Suppressor macrophage treated with lipopolysaccharide for 4 hours (primary cell): ENCODE data around the gene FTO.

Experiments used
- DNase-seq: peaks from one replicate; pipeline ENCODE4 v3.0.0-alpha.2; 2020

FTO gene

DNA sequence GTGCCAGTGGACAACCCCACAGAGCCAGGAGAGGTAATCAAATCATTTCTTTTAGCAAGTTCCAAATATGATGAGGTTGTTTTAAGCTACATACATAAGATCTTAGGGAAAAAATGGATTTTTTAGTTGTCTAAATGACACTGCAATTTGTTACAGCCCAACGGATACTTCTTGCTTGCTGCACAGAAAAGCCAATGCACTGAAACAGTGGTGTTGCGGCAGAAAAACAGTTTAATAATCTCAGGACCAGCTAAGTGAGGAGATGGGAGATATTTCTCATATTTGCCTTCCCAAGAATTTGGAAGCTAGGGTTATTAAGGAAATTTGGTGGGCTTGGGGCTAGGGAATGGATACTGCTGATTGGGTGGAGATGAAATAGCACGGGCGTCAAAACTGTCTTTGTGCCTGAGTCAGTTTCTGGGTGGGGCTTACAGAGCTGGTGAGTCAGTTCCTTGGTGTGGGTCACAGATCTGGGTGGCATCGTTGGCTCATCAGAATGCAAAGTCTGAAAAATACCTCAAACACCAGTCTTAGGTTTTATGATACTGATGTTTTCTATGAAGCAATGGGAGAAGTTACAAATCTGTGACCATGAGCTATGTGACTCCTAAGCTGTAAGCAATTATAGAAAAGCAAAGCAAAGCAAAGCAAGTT, 327.3 kb downstream of the FTO start:
- no peak for DNase-seq

DNA sequence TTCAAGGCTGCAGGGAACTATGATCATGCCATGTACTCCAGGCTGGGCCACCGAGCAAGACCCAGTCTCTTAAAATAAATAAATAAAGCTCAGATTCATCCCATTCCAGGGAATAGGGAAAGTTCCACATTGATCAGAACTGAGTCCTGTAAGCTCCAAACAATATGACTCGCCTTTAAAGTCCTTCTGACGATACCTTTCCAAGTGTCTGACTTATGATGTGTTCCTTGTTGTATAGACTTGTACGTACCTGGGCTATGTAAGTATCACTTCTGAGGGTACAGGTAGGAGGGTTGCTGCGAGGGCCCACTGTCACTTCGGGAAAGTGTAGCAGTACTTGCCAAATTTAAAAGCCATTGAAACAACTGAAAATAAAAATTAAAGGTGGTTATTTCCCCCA, 329.8 kb downstream of the FTO start:
- no peak for DNase-seq

DNA sequence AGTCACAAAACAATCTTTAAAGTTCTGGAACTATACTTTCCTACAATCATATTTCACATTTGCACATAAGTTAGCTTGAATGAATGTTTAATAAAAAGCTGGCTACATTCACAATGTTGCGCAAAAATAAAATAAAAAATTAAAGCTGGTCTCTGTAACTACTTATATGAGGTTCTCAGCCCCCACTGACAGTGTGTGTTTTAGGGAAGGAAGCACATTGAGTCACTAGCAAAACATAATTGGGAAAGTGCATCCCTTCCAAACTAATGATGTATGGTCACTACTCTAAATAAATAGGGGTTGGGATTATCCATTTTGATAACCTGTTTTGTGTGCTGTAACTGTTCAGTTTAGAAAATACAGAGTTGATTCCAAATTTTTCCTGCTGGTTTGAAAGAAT, 330.7 kb downstream of the FTO start:
- DNase-seq, result no peak

DNA sequence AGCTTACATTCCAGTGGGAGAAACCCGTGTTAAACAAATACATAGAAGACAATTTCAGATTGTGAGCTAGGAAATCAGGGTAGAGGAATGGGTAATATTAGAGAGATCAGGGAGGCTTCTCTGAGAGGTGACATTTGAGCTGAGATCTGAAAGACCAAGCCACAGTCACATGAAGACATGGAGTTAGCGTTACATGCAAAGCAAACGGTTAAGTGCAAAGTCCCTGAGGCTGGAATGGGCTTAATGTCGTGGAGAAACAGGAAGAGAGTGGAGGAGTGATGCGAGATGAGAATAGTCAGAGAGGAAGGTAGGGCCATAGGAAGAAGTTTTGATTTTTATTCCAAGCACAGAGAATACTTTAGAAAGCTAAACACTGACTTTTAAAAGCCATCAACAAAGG, 336.5 kb downstream of the FTO start:
- no peak for DNase-seq

DNA sequence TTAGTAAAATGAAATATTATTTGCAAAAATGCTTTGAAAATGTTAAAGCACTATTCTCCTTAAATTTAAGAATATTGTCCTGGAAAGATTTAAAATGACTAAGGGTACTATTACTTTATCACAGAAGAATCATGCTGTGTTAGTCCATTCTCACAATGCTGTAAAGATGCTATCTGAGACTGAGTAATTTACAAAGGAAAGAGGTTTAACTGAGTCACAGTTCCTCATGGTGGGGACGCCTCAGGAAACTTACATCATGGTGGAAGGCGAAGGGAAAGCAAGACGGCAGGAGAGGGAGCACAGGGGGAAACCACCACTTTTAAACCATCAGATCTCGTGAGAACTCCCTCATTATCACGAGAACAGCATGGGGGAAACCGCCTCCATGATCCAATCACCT, 337.0 kb downstream of the FTO start:
- no peak for DNase-seq

DNA sequence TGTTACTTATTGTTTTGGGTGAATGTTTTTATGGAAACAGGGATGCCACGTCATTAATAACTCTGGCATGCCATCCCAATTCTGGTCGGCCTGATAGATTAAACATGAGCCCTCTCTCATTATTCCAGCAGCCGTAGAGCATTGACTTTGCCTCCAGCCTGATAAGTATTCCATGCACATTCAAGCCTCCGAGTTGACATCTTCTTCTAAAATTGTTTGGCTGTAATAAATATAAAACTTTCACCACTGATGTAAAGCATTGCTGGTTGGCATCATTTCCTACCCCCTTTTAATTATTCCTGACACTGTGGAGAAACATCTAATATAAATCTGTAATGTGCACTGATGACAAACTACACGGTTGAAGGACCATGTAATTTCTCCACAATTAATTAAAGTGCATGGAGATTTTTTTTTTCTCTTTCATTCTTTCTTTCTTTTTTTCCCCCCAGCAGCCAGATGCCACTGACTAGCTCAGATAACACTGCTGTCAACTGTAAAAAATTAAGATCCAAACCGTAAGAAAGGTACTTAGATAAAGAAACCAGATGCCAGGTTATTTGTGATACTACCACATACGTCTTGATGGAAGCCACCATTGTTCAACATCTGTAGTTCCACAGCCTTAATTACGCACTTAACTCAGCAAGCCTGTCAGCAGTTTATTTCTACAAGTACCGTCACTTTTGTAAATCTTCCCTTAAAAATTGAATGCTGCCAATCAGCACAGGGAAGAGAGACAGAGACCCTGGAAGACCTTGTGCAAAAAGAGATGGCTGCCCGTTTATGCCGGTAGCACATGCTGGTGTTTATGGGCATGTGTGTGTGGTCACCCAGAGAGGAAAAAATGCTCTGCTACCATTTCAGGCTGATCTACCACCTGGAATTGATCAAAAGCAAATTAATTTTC, 344.9 kb downstream of the FTO start:
- no peak for DNase-seq

DNA sequence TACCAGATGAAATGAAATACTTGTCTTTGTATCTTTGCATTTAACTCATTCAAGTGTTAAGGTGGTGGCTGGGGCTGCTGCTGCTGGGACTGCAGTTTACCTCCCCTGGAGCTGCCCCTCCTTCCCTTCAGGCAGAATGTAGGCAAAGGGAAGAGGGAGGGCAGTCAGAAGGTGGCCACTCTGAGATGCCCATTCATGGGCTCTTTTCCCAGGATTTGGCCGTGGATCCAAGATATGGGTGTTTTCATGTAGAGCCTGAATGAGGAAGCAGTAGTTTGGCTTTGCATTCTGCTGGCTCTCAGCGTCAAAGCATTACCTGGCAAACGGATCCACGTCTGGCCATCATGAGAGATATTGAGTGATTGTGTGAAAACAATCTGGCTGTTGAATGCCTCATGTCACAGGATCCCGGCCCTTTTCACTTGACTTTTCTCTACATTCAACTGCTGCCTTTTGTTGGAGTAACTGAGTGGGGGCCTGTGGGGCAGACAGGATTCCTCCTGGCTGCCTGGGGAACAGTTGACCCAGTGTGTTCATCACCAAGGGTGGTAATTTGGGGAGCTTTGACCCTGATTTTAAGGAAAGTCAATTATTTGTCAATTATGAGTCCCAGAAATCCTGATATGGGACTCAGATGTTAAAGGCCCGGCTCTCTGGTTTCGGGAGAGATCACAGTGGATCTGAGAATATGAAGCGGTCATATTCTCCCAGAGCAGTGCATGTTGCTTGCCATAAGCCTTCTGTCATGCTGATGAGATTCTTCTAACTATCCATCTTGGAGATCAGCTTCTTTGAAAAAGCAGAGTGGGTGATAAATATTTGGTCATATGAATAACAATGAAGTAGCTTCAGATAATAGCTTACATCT, 345.9 kb downstream of the FTO start:
- no peak for DNase-seq

DNA sequence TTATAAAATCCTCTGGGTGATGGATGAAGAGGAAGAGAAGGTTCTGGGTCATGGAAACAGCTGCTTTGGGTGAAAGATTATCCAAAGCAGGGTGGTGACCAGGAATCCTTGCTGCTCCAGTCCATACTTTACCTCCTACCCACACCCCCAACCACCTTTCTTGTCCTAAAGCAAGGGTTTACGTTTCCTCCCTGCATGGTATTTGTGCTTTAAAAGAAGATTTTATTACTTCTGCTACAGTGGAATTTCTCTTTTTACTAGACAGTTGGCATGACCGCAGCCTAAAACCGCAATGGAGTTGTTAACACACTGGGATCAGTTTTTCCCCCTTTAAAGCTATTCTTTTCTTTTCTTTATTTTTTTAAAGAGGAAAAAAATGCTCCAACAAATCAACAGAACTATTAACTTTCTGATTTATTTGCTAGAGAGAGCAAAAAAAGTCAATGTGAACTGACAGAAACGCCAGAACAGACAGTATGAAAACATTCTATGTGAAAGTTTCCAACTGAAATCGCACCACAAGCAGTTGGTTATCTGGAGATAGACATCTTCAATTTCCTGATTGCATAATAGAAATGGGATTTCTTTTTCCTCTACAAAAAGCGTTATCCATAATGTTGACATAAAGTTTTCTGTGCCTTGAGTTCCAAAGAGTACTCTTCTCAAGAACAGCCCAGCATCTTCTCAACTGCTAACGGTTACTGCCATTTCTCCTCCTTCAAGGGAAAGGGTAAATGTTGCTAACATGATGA, 346.7 kb downstream of the FTO start:
- no peak for DNase-seq

DNA sequence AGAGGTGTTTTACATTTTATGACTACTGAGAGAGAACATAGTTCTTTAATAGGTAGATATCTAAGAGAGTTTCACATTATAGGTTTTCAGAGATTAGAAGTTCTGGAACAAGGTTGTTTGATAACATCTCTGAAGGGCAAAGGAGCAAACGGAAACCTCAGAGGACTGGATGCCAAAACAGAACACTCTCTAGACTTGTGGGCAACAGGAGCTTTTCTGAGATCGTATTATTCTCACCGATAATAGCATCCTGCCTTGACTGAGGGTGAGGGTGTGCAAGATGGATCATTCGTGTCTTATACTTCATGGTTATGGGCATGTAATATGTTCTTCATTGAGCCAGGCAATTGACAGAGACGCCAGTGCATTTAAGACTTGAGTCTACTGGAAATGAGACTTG, 347.9 kb downstream of the FTO start:
- no peak for DNase-seq

DNA sequence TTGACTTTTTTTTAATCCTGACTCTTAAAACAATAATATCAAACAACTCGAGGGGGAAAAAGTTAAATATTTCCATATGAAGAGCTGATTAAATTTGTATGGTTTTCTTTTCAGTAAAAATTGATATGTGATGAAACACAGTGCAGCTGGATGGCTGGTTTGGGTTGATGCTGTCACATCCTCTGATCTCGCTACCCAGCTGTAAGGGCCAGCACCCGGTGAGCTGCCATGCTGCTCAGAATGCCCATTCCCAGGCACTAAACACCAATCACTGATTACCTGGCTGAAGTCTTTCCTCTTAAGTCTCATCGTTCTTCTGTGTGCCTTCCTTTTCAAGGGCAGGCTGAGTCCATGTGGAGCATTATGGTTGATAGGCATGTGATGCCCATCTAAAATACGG, 348.3 kb downstream of the FTO start:
- DNase-seq, result no peak

DNA sequence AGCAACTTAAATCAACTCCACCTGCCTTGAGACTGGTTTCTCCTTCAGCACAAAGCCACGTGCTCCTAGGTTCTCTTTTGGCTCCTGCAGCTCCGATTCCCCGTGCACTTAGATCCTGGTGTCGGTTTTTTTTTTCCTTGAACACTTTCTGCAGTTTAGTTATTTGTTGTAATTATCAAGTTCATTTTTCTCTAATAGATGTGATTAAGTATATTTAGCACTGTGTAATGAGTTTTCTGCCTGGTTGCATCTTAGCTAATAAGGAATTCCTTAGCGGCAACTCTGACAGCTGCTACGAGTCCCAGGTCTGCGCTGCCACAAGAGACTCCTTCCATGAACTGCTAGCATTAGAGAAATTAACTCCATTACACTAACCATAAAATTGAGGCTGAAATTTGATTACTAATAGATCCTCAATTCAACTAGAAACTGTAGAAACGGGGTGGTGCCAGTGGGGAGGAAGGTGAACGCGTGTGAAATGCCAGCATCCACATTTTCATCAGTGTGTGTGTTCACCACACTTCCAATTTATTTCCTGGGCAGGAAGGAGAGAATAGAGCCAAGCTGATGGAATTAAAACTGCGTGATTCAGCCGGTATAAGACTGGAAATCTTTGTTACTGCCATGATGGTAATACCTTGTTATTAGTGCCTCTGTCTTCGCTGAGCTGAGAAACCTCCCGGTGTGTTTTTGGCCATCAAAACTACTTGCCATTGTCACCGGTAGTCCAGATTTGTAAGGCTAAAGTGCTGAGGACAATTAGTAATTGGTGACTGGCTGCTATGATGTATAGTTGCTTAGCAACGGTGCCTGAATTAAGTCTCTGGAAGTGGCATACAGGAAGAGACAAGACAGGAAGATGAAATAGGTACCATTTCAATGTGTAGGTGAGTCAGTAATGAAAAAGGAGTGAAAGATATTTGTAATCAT, 350.2 kb downstream of the FTO start:
- DNase-seq, result no peak

DNA sequence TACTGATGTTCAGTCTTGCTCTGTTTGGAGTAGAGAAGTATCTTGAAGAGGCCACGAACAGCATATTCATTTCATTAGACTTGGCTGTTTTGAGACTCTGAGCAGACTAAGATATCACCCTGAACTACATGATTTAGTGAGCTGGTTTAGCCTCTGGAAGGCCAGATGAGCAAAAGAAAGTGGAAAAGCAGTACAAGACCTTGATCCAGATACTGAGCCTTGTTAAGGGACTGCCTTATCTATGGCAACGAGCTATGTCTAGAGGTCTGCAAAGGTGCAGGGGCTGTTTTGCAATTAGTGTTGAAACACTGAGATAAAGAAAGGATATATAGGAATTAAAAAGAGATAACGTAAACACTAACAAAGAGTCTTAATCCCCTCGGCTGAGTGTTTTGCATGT, 351.2 kb downstream of the FTO start:
- no peak for DNase-seq

DNA sequence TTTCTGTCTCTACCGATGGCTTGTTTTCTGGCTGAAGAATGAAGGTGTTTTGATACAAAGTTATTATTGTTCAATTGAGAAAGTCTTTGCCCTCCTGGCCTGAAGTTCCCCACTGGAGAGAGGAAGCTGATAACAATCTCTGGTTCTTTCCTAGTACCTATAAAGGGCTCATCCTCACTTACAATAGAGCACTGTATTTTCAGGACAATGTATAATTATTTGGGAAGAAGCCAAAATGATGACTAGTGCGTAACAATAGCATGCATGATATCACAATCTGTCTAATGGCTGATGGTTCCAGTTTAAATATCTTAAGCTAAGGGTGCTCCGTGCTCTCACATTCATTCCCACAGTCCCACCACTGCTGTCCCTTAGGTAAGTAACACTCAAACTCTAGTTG, 351.9 kb downstream of the FTO start:
- no peak for DNase-seq

DNA sequence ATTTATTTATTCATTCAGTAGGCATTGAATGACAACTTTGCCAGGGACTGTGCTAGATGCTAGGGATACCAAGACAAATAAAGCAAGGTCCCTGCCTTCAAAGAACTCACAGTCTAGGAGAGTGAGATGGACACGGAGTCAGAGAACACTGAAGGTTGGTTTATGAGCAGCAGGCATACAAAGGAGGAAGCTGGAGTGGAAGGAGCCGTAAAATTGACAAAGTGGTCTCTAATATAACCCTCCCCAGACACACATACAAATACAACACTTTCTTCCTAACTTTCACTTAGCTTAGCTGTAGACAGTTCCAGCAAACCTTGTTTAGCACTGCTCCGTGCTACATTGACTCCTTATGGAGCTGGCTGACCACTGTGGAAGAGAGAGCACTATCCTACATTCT, 353.0 kb downstream of the FTO start:
- no peak for DNase-seq

DNA sequence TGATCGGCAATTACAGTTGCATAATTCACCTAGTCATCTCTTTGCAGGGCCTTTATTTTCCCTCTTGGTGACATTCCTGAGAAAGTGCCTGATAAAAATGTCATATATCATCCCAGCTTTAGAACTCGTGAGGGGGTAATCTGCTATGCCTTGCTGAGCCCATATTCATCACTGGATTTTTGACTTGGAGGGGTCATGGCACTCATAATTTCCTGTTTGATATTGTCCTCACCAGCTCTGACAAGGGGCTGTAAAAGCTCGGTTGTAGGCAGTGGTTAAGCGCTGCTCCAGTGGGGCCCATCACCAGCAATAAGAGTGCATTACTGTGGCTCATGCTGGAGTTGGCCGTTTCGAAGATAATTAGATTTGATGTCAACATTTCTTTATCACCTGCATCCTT, 355.4 kb downstream of the FTO start:
- no peak for DNase-seq

DNA sequence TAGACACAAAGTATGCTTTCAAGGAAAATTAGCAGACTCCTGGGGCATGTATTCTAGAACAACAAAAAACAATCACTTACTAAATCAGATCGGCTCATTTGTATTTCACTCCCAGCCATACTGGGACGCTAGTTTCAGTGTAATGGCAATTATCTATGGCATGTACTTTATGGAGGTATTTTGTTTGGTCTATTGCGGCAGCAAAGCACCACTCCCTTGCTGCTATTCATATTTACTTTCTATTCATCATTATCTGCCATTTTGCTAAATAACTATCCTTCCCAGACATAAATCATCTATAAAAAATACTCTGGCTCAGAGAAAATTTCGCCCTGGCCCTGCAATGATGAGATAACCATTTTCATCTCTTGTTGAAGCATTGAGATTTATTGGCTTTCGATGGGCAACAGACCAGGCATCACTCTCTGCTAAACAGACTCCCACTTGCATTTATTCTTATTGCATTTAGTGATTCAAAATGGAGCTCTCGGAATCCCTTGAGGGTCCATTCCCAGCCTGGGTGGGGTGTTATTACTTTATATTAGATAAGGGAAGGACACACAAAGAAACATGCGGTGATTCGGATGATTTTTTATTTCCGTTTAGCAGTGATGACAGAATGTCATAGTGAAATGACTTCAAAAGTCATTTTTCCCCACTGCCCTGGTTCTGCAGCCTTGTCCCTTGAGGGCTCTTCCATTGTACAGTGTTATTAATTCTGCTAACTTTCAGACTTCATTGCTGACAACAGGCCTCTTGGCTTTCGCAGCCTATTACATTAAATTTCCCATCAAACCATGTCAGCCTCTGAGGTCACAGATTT, 356.9 kb downstream of the FTO start:
- no peak for DNase-seq

DNA sequence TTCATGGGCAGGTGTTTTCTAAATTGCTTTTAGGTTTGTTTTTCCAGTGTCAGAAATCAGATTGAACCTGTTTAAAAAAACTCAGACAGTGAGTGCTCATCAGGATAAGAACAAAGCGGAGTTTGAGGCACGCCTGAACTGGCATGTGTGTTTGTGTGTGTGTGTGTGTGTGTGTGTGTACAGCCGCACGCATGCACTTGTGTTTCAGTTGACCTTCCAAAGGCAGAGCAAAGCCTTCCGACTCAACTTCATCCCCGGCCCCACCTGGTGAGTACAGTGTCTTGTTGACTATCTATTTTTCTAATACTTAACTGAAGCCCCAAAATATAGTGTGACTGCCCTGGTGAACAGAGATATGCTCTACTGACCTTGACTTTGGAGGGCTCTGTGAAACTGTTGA, 357.5 kb downstream of the FTO start:
- no peak for DNase-seq

DNA sequence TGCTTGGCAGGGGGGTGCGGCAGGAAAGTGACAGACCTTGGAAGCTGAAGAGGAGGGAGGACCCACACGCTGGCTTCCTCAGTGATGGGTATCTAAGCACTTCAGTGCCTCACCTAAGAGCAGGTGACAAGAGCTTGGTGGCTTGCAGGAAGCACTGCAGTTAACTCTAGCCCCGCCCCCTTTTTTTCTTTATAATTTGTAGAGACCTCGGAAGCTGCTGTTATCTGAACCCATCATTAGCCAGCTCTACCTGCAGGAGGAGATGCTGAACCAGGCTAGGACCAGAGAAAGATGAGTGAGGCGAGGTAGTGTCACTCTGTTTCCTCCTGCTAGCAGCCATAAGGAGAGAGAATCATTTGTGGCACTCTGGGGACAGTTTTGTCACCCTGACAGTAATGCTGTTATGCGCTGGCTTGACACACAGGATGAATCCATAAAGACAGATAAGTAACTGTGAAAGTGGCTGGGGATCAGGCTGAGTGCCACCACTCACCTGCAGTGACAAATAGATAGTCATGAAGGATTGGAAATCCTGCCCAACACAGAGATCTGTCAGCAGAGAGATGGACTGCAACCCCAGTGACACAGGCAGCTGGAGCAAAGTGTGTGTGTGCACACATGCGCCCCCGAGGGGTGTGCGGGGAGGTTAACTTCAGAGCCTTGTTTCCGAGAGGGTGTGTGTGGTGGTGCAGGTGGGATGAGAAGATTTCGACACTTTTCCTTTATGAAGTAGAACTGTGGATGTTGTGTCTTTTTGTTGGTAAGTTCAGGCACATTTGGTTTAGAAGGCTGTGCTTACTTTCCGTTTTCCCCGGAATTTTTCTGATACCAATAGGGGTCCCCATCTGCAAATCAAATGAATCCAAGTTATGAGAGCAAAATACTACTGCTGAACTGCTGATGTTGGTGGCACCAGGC, 358.7 kb downstream of the FTO start:
- DNase-seq, result no peak

DNA sequence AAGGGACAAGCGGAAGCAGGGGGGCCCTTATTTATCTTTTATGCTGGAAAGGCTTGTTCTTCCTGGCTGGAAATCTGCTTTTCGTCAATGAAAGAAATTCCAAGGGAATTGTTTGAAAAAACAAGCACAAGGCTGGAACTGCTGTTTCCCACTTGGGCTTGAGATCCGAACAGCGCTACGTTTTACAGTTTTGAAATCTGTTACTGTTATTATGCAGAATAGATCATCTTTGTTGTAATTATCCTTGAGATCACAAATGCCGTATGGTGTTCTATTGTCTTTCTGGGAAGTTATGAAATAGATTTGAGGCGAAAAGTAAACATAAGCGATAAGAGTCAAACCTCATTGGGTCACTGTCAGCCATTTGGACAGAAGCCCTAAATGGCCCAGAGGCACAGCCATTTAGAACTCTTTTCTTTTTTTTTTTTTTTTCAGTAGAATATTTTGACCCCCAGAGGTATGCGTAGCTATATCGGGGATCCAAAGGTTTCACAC, 359.4 kb downstream of the FTO start:
- DNase-seq, result no peak
